PC-3 (cell line): ENCODE data around the gene STAG1.

Experiments used
- CTCF ChIP-seq: fragments of 300-600 bp; sonication (generic); conservative IDR thresholded peaks from 2 replicates; pipeline ENCODE4 v1.5.1; 2017; ENCODE audit warnings: antibody characterized with exemption, low read depth, mild to moderate bottlenecking, low read length
- EZH2 ChIP-seq: fragments of 300-600 bp; sonication (generic); IDR thresholded peaks from one replicate; pipeline ENCODE4 v1.6.1; 2017; ENCODE audit warnings: antibody characterized with exemption, mild to moderate bottlenecking, low read length; ENCODE audit not compliant: unreplicated experiment
- EZH2phosphoT487 ChIP-seq: fragments of 300-600 bp; sonication (generic); IDR thresholded peaks from 2 replicates; pipeline ENCODE4 v1.6.1; 2018; ENCODE audit warnings: mild to moderate bottlenecking, antibody characterized with exemption, low read length, borderline replicate concordance

- TF ChIP-seq CTCF: no peak
- no peak for TF ChIP-seq EZH2phosphoT487
- TF ChIP-seq EZH2: no peak
These were observed 23.3 kb downstream of the STAG1 start for GRCh38 chr3:136728918-136729317.
